ENCODE data around the gene LRRC4B.

Gene LRRC4B

GRCh38 chr19:50493171-50493570 lies 75.1 kb downstream of the LRRC4B start:
- Mint-ChIP-seq H3K4me3 (no peak overlapping the region), H3K9me3 (peaks cover 36% of the 10 kb centered on the region), H3K27ac (no peak overlapping the region), H3K36me3 (ENCODE audit: low read depth) (peaks cover 30% of the 10 kb centered on the region), H3K27me3 (ENCODE audit: low read depth, poor library complexity) (no peaks in the 10 kb centered on the region), H3K4me1 (peaks cover 39% of the 10 kb centered on the region)
- no peak for DNase-seq
- no peak for TF ChIP-seq CTCF (IDR thresholded peaks at IDR 0.05)

GRCh38 chr19:50492303-50493052 lies 75.8 kb downstream of the LRRC4B start:
- no peak overlapping the region for H3K4me3 Mint-ChIP-seq

GRCh38 chr19:50490991-50491472 lies 77.2 kb downstream of the LRRC4B start:
- Mint-ChIP-seq H3K36me3 (ENCODE audit: low read depth) (peaks cover 40% of the 10 kb centered on the region), H3K27ac (peak overlapping the region; percentile 68), H3K9me3 (peaks cover 48% of the 10 kb centered on the region), H3K4me1 (peaks cover 46% of the 10 kb centered on the region), H3K4me3 (peak overlapping the region; percentile 51), H3K27me3 (ENCODE audit: low read depth, poor library complexity) (no peaks in the 10 kb centered on the region)
- TF ChIP-seq CTCF (IDR thresholded peaks at IDR 0.05), result no peak
- DNase-seq, result no peak

More at GRCh38 chr19:50492303-50493052, 75.8 kb downstream of the LRRC4B start:
- no peak for TF ChIP-seq CTCF (IDR thresholded peaks at IDR 0.05)
- no peak overlapping the region for H3K27ac Mint-ChIP-seq
- H3K4me1 Mint-ChIP-seq, result peaks cover 45% of the 10 kb centered on the region
- H3K27me3 Mint-ChIP-seq (ENCODE audit: low read depth, poor library complexity), result no peaks in the 10 kb centered on the region
- peaks cover 30% of the 10 kb centered on the region for H3K36me3 Mint-ChIP-seq (ENCODE audit: low read depth)
- peaks cover 37% of the 10 kb centered on the region for H3K9me3 Mint-ChIP-seq
- DNase-seq, result no peak

- TF ChIP-seq CTCF (IDR thresholded peaks at IDR 0.05), result no peak
- peaks cover 55% of the 10 kb centered on the region for H3K9me3 Mint-ChIP-seq
- peaks cover 3% of the 10 kb centered on the region for H3K27me3 Mint-ChIP-seq (ENCODE audit: low read depth, poor library complexity)
- no peak for DNase-seq
- peaks cover 45% of the 10 kb centered on the region for H3K36me3 Mint-ChIP-seq (ENCODE audit: low read depth)
- no peak overlapping the region for H3K27ac Mint-ChIP-seq
- H3K4me3 Mint-ChIP-seq, result no peak overlapping the region
- H3K4me1 Mint-ChIP-seq, result peaks cover 46% of the 10 kb centered on the region
Observed at GRCh38 chr19:50490411-50490811, 77.8 kb downstream of the LRRC4B start.

GRCh38 chr19:50489461-50490011 lies 78.7 kb downstream of the LRRC4B start:
- no peak for TF ChIP-seq CTCF (IDR thresholded peaks at IDR 0.05)
- H3K4me3 Mint-ChIP-seq, result peak overlapping the region; percentile 74
- H3K9me3 Mint-ChIP-seq, result peaks cover 58% of the 10 kb centered on the region
- peaks cover 3% of the 10 kb centered on the region for H3K27me3 Mint-ChIP-seq (ENCODE audit: low read depth, poor library complexity)
- H3K27ac Mint-ChIP-seq, result no peak overlapping the region
- no peak for DNase-seq
- H3K36me3 Mint-ChIP-seq (ENCODE audit: low read depth), result peaks cover 50% of the 10 kb centered on the region
- H3K4me1 Mint-ChIP-seq, result peaks cover 46% of the 10 kb centered on the region

Measured in nephron progenitor cell (in vitro differentiated cells).